ENCODE data around the gene OPCML. TPM values are rescaled to one million over a fixed set of nuclear protein-coding genes. Genes with fewer than 3 reads are reported as not detected.

The OPCML gene
- total RNA-seq, 2 donors from 2014 or later, result 0.04 TPM; not detected in 1

DNA sequence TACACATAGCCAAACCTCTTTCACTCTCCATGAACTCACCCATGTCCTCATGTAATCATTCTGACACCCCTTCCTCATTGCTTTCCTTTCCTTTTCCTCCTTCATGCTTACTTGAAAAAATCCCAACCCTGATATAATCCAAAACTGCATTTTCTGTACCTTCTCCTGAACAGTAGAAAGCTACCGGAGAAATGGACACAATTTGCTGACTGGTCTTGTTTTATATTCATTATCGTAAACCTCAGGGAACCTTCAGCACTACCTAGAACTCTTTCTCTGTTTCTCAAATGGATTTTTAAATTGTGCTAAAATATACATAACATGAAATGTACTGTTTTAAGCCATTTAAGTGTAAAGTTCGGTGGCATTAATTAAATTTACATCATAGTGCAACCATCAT, 1165.0 kb downstream of the OPCML start:
- TF ChIP-seq CTCF (IDR thresholded peaks at IDR 0.05), result no peak
- no peak overlapping the region for H3K4me3 ChIP-seq

GRCh38 chr11:132365650-132366049, 1166.7 kb downstream of the OPCML start:
- no peak for TF ChIP-seq CTCF (IDR thresholded peaks at IDR 0.05)
- H3K9me3 ChIP-seq, result no peaks in the 10 kb centered on the region
- H3K27me3 ChIP-seq, result no peaks in the 10 kb centered on the region
- H3K27ac ChIP-seq, result no peak overlapping the region
- H3K36me3 ChIP-seq, result no peaks in the 10 kb centered on the region
- DNase-seq (ENCODE audit: low spot score), result no peak
- no peak overlapping the region for H3K4me3 ChIP-seq
- no peaks in the 10 kb centered on the region for H3K4me1 ChIP-seq

More for the DNA sequence above, 1165.0 kb downstream of the OPCML start:
- no peaks in the 10 kb centered on the region for H3K4me1 ChIP-seq
- no peak for DNase-seq (ENCODE audit: low spot score)
- no peaks in the 10 kb centered on the region for H3K9me3 ChIP-seq
- H3K27ac ChIP-seq, result no peak overlapping the region
- H3K27me3 ChIP-seq, result no peaks in the 10 kb centered on the region
- no peaks in the 10 kb centered on the region for H3K36me3 ChIP-seq
